ENCODE data around the gene AUNIP.

- no peak for TF ChIP-seq GATA2 (IDR thresholded peaks at IDR 0.05; ENCODE audit: low read depth, low read length)
- TF ChIP-seq GATA3 (IDR thresholded peaks at IDR 0.05; ENCODE audit: low read depth, low read length) = no peak
Observed at GRCh38 chr1:25784575-25785051, 74.6 kb downstream of the AUNIP start.
